GM19452 (cell line): Measurements from ENCODE around the gene NFILZ.

Experiments
- ATAC-seq: cut with Tn5 transposase; IDR thresholded peaks from one replicate; pipeline ENCODE4 v1.9.1; 2021; ENCODE audit not compliant: unreplicated experiment

The NFILZ gene, protein sequence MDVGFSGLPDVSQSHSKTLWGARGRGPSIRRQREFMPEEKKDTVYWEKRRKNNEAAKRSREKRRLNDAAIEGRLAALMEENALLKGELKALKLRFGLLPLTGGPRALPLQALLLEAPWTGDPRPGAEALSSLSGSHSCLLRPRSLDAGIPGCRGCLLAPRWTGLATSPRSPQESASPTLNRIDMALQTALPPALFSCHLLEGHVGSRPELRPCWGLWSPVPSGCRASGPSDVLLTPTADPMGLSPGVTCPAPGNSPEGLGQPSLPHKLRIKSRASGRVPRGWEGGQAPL

DNA sequence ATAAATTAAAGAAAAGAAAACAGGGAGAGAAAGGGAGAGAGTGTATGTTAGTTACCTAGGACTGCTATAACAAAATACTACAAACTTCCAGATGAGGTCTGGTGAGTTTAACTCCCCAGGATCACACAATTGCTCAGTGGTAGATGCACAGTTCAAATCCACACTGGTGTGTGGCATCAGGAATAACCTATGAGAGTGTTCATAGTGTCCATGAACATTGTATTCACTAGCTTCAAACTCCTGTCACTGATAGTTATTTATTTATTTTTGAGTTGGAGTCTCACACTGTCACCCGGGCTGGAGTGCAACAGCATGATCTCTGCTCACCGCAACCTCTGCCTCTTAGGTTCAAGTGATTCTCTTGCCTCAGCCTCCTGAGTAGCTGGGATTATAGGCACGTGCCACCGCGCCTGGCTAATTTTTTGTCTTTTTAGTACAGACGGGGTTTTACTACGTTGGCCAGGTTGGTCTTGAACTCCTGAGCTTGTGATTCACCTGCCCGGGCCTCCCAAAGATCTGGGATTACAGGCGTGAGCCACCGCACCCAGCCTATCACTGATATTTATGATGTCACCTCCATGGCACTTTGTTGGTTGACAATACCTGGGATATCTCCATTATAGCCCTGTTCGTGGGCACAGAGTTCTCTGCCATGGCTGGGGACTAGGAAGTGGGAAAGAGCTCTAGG lies at the start of gene NFILZ:
Gene NFILZ, plus strand, starts transcription at position 638 of the 688 bp plus-strand sequence. CDS start 46,133 bp downstream, outside the sequence.
- ATAC-seq = no peak

DNA sequence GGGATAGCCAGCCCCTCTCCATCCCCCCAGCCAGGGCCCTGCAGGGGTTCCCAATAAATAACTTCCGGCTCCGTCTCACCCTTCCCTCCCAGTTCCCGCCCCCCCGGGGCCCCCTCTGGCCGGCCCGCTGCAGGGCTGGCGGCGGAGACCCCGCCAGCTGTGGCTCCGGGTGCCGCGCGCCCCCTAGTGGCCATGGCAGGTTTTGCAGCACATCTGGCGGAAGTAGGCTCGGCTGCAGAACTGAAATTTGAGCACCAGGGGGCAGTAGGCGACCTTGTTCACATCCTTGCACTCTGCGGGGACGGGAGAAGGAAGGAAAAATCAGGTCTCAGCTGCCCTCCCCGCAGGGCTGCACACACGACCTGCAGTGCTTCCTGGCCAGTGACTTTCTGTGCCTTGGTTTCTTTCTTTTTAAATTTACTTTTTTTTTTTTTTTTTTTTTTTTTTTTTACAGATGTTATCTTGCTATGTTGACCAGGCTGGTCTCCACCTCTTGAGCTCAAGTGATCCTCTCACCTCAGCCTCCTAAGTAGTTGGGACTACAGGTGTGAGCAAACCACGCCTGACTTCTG lies 49.6 kb upstream of the NFILZ start:
- ATAC-seq = no peak

DNA sequence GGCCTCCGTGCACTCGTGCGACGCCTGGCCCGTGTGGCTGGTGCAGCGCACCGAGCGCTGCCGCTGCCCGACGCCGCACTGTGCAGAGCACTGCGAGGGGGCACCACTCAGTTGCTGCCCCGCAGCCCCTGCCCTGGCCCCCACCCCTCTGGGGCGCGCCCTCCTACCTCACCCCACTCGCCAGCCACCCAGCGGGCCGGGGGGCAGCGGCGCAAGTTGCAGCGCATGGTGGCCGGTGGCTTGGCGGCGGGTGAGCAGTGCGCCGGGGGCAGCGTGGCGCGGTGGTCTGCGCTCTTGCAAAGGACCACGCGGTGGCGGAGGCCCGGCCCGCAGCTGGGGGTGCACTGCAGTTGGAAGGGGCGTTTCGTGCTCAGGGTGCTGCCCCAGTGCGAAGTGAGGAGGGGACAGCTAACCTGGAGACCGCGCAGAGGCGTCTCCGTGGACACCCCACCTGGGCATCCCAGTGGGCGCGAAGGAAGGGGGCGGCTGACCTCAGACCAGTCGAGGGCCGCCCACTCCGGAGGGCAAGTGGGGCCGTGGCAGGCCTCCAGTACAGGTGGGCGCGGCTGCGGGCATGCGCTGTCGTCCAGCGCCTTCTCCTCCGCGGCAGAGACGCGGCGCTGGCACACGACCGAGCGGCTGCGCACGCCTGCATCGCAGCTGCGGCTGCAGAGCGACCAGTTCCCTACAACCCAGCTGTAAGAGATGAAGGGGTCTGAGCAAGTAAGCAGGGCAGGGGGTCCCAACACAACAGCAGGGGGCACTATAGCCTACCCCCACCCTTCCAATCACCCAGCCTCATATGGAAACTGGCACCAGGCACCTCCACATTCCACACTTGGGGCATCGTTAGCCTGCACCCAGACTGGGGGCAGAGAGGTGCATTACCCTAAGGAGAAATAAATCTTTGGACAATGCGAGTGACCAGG lies 45.2 kb upstream of the NFILZ start:
- ATAC-seq = no peak

DNA sequence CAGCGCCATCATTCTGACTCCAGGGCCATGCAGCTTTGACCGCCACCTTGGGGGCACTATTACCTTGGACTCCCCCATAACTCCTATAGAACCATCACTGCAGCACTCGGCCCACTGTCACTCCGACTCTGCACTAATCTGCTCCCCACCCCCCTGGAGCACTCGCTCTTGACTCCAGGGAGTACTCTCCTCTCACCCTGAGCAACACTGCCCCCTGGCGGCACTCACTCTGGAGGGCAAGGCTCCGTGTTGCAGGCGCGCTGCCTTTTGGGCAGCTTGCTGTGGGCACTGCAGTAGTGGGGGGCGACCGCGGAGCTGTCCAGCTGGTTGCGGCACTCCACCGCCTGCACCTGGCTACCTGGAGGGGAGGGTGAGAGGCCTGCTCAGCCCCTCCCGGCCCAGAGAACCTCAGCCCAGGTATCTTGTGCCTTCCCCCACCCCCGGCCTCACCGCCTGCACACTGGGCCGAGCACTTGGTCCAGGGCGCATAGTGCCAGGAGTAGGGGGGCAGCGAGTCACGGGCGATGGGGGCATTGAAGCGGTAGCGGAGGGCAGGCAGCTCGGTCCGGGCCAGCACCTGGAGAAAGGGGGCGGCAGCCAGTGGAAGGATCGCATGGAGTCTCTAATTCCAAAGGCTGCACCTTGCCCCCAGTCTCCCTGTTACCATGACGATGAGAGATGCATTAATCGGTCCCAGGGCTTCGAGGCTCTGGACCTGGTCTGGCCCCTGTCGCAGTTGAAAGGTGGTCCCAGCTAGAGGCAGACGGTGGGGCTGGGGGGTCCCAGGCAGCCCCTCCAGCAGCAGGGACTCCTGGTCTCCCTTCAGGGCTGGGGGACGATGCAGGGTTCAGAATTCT lies 44.3 kb upstream of the NFILZ start:
- no peak for ATAC-seq

DNA sequence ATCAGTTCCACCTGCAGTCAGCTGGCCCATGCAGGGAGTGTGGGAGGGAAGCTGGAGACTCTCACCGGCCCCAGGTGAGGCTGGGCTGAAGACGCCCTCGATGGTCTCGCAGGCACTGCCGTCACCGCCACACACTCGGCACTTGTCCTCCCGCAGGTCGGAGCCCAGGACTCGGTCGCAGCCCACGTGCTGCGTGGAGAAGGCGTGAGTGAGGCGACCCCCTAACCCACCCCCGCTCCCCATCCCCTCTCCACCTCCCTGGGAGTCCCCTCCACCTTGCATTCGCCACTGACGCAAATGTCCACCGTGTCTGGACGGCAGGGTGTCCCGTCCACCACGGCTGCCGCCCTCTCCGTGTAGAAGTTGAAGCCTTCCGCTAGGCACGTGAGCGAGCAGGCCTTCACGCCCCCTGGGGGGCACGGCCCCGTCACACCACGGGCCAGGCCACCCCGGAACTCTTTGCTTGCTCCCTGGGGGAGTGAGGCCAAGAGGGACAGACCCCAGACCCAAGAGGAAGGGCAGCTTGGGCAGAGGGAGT lies 41.2 kb upstream of the NFILZ start:
- ATAC-seq = no peak

DNA sequence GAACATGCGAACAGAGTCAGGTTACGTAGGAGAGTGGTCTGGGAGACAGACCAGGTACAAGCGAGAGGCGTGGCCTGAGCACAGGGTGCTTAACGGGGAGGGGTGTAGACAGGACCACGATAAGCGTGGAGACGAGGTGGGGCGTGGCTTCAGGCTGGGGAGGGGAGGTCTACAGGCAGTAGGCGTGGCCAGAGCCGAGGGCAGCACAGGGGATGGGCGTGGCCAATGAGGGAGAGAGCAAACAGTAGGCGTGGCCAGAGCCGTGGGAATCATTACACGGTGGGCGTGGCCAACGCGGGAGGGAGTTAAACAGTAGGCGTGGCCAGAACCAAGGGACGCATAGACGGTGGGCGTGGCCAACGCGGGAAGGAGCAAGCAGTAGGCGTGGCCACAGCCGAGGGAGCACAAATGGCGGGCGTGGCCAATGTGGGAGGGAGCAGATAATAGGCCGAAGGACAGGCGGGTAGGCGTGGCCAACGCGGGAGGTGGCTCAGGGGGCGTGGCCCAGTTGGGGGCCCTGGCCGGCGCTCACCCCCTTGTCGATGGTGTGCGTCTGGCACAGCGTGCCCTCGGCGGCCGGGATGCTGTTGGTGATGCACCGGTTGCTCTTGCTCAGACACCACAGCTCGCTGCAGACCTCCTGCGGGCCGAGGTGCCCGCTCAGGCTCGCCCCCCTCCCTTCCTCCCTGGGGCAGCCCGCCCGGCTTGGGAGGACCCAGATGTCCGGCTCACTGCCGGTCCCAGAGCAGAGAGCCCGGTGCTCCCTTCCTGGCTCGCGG lies 38.0 kb upstream of the NFILZ start:
- ATAC-seq = no peak

DNA sequence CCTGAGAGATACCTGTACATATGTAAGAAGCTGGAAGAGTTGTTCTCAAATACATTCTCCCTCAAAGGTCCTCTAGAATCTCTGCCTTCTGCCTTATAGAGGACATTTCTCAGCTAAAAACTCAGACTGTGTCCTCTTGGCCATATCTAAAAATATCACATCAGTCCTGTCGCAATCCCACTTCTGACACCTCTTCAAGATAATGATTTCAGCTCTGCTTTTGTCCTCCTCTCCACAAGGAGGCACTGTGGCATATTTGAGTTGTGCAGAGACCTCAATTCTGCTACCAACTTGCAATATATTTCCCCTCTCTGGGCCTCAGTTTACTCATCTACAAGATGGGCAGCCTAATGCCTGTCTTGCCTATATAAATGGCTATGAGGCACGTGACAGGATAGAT lies 36.5 kb upstream of the NFILZ start:
- no peak for ATAC-seq

DNA sequence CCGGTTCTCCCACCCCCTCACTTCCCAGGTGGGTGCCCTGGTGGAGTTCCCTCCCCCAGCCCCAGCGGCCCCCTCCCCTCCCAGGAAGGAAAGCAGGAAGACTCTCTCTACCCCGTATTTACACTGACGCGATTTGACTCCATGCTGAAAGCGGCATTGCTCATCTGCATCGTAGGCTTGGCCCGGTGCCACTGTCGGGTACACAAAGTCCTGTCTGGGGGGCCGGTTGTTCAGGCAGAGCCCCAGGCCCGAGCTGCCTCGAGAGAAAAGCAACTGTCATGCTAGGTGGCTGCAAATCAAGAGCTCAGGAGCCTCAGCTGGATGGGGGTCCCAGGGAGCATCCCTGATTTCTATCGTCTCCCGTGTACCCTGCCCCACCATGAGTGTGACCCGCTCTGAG lies 34.8 kb upstream of the NFILZ start:
- no peak for ATAC-seq

DNA sequence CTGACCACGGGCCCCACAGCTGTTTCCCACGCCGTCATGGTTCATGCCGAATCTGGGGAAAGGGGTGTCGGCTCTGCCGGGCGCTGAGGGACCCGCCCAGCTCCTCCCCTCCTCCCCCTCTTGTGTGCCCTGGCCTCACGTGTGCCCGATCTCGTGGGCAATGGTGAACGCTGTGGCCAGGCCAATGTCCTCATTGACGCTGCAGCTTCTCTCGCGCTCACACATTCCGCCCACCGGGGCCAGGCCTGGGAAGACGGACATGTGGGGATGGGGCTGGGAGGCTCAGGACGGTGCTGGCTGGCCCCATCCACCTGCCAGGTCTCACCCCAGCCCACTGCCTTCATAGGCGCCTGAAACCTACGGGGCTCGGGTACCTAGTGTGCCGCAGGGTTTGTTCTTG lies 34.3 kb upstream of the NFILZ start:
- no peak for ATAC-seq

DNA sequence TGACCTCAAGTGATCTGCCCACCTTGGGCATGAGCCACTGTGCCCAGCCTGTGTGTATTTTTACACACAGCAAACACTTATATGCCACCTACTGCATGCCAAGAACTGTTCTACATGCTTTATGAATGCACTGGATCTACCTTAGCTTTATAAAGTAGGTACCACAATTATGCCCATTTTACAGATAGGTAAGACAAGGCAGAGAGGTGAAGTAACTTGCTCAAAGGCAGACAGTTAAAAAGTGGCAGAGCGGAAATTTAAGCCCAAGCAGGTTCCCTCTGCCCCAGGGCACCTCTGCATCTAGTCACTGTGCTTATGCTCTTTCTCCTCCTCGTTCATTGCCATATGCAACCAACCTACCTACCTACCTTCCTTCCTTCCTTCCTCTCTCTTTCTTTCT lies 30.4 kb upstream of the NFILZ start:
- ATAC-seq = no peak

DNA sequence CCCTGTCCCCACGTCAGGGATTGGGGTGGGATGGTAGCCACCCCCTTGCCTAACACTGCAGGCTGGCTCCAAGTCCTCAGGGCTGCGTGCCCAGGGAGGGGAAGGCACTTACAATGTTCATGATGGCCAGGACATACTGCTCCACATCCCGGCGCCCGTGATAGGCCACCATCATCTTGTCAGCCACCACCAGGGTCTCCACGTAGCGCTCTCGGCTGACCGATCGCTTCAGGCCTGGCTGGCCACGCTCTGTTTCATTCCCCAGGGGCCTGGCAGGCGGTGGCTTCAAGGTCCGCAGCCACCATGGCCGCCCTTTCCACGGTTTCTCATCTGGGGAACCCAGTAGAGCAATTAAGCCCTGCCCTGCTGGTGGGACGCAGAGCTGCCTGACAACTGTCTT lies 29.6 kb upstream of the NFILZ start:
- no peak for ATAC-seq

DNA sequence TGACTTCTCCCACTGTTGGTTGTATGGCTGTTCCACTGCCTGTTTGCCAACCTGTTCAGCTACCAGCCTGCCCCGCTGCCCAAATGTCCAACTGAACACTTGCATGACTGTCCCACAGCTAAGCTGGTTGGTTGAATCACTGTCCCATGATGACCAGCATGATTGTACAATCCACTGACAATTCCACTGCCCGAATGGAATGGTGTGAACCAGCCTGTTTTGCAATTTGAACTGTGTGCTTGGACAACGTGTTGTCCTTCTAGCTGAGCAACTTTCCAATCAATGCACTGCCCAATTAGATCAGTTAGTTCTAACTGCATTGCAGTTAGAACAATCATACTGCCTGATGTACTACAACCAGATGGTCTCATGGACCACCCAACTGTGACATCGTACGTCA lies 28.6 kb upstream of the NFILZ start:
- ATAC-seq = no peak

DNA sequence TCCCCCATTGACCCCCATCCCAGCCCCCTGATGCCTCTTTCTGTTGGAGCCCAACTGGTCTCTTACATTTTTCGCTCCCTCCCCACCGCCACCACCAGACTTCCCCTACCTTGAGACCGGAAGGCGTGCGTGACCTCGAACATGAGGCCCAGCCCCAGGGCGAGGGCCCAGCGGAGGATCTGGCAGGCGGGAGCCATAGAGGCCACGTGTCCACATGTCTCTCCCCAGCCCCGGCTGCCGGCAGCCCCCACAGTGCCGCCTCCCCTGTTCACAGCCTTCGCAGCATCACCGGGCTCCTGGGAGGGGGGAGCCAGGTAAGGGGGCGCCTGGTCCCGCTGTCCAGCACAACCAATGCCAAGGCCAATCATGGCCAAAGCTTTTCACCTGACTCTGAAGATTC lies 24.9 kb upstream of the NFILZ start:
- no peak for ATAC-seq

DNA sequence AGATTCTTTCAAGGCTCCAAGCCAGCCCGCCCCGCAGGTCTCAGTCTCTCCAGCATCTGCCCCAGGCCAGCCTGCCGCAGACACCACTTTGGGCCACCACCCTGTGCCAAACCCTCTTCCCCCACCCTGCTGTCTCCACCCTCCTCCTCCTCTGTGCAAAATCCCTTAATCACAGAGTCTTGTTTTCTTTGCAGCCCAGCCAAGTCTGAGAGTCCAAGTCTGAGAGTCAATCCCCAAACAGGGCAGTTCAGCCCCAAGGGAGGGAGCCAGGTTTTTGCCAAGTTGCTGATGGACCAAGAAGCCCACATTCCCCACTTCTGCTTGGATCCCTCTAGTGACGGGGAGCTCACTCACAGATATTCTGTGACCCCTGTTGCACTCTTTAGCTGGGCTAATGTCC lies 23.0 kb upstream of the NFILZ start:
- ATAC-seq = no peak

DNA sequence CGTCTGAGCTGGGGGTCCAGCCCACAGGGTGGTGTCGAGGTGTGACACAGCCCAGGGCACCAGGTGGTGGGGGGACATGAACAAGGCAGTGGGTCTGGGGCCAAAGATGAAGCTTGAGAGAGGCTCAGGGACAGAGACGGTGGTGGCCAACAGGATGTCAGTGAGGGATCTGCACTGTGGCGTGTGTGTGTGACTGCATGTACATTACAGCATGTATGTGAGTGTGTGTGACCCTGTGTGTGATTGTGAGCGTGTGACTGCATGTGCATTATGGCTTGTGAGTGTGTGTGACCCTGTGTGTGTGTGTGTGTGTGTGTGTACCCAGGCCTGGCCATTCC lies 21.5 kb upstream of the NFILZ start:
- no peak for ATAC-seq

DNA sequence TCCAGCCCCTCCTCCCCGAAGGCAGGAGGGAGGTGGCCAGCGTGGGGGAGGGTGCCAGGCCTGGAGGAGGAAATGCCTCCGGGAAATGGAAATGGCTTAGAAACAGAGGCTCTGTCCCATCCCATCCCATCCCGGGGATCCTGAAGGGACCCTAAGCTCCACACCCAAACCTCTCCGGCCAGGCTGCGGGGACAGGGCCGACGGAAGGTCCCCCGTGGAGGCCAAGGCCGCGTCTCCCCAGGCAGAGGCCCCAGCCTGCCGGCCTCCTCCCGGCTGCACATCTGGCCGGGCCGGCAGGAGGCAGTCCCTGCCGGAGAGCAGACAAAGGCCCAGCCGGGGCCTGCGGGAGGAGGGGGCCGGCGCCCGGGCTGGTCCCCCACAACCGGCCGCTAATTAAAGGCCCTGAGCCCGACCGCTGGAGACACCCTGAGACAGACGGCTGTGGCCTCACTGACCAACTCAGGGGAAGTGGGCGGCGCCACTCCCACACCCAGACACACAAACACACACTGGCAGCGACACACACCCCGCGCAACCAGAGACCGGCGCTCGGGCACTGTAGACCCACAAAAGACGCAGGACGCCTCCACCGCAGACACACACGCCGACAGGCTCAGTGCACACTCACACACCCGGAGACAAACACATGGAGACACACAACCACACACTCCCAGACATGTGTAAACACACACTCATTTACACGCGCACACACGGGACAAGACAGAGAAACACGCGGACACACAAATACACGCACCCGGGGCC lies 21.0 kb upstream of the NFILZ start:
- ATAC-seq = no peak

DNA sequence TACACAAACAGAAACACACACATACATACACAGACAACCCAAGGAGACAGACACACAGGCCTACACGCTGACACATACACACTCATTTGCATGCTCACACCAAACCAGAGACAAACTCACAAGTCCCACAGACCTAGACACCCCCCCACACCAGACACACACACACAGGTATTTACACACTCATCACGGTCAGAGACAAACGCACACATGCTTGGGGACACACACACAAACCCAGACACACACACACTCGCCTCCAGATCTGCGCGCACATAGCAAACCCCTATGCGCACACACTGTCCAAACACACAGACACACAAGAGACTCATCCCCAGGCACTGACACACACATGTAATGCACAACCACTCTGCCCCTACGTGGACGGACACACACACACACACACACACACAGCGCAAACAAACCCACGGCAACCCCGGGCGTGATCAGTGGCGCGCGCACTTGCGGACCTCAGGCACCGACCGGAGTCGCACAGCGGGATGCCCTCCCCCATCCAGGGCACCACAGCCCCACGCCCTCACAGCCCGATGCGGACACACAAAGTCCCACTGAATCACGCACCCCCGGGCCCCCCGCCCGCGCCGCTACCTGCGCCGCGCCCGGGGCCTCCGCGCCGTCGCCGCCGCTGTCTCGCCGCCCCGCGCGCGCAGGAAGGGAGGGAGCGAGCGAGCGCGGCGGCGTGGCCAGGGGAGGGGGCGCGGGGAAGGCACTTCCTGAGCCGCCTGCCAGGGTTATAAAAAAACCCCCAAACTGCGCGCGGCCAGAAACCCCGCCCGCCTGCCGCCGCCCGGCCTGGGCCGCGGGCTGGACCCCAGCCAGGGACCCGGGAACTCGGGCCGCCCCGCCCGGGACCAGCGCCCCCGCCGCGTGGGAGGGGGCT lies 20.1 kb upstream of the NFILZ start, which contains the start of gene ADAMTS10:
Gene ADAMTS10, minus strand, starts transcription at position 675 of the 895 bp plus-strand sequence. CDS start 5,005 bp downstream, outside the sequence.
- ATAC-seq = no peak

DNA sequence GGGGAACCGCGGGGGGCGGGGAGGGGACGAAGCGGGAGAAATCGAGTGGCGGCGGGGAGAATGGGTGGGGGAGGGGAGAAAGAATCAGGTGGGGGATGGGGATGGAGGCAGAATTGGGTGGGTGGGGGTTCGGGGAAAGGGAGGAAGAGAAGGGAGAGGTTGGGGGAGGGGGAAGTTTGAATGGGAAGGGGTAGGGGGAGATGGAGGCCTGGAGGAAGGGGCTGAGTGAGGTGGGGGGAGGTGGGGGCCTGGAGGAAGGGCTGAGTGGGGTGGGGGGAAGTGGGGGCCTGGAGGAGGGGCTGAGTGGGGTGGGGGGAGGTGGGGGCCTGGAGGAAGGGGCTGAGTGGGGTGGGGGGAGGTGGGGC lies 19.5 kb upstream of the NFILZ start:
- ATAC-seq = no peak
